ENCODE measurements around the gene PGLYRP3. TPM values are rescaled to one million over a fixed set of nuclear protein-coding genes. Genes with fewer than 3 reads are reported as not detected.

PGLYRP3 gene
- polyA plus RNA-seq (2012; ENCODE audit: insufficient read depth, insufficient read length): not detected

GRCh38 chr1:153312570-153313186, at the start of gene PGLYRP3:
Gene PGLYRP3, minus strand, starts transcription at chr1:153312952. Its CDS starts 2,287 bp downstream, at chr1:153310665.
- DNase-seq (ENCODE audit: low read depth, low spot score): no peak
- no peak within 1 kb of the TSS for H3K4me3 ChIP-seq (ENCODE audit: low read length)

GRCh38 chr1:153362187-153362775, 49.5 kb upstream of the PGLYRP3 start:
- no peak for DNase-seq (ENCODE audit: low read depth, low spot score)
- H3K4me3 ChIP-seq (ENCODE audit: low read length): no peak overlapping the region

GRCh38 chr1:153361480-153362109, 48.8 kb upstream of the PGLYRP3 start:
- DNase-seq (ENCODE audit: low read depth, low spot score): no peak
- no peak overlapping the region for H3K4me3 ChIP-seq (ENCODE audit: low read length)

- no peak overlapping the region for H3K4me3 ChIP-seq (ENCODE audit: low read length)
- DNase-seq (ENCODE audit: low read depth, low spot score): no peak
These were observed 48.1 kb upstream of the PGLYRP3 start for GRCh38 chr1:153360592-153361479.

- H3K4me3 ChIP-seq (ENCODE audit: low read length): no peak overlapping the region
- no peak for DNase-seq (ENCODE audit: low read depth, low spot score)
These were observed 47.4 kb upstream of the PGLYRP3 start for GRCh38 chr1:153360190-153360589.

- H3K4me3 ChIP-seq (ENCODE audit: low read length): no peak overlapping the region
- no peak for DNase-seq (ENCODE audit: low read depth, low spot score)
These were observed 46.5 kb upstream of the PGLYRP3 start for GRCh38 chr1:153359241-153359640.

GRCh38 chr1:153358691-153358975, 45.9 kb upstream of the PGLYRP3 start:
- no peak overlapping the region for H3K4me3 ChIP-seq (ENCODE audit: low read length)
- DNase-seq (ENCODE audit: low read depth, low spot score): no peak

GRCh38 chr1:153357853-153358690, 45.3 kb upstream of the PGLYRP3 start, which contains the start of gene S100A9:
Gene S100A9, plus strand, starts transcription at chr1:153357854. Its CDS starts 430 bp downstream, at chr1:153358284.
- H3K4me3 ChIP-seq (ENCODE audit: low read length): no peak within 1 kb of the TSS
- DNase-seq (ENCODE audit: low read depth, low spot score): no peak

GRCh38 chr1:153357076-153357852, 44.5 kb upstream of the PGLYRP3 start:
- DNase-seq (ENCODE audit: low read depth, low spot score): no peak
- no peak overlapping the region for H3K4me3 ChIP-seq (ENCODE audit: low read length)

GRCh38 chr1:153356392-153357075, 43.8 kb upstream of the PGLYRP3 start:
- DNase-seq (ENCODE audit: low read depth, low spot score): no peak
- no peak overlapping the region for H3K4me3 ChIP-seq (ENCODE audit: low read length)

- no peak overlapping the region for H3K4me3 ChIP-seq (ENCODE audit: low read length)
- peak; percentile 35 for DNase-seq (ENCODE audit: low read depth, low spot score)
These were observed 42.8 kb upstream of the PGLYRP3 start for GRCh38 chr1:153355445-153356071.

- DNase-seq (ENCODE audit: low read depth, low spot score): no peak
- H3K4me3 ChIP-seq (ENCODE audit: low read length): no peak overlapping the region
These were observed 41.9 kb upstream of the PGLYRP3 start for GRCh38 chr1:153354515-153355193.

- H3K4me3 ChIP-seq (ENCODE audit: low read length): no peak overlapping the region
- DNase-seq (ENCODE audit: low read depth, low spot score): no peak
These were observed 40.6 kb upstream of the PGLYRP3 start for GRCh38 chr1:153353226-153353947.

GRCh38 chr1:153352523-153352922, 39.8 kb upstream of the PGLYRP3 start:
- no peak overlapping the region for H3K4me3 ChIP-seq (ENCODE audit: low read length)
- peak; percentile 71 for DNase-seq (ENCODE audit: low read depth, low spot score)

- no peak overlapping the region for H3K4me3 ChIP-seq (ENCODE audit: low read length)
- no peak for DNase-seq (ENCODE audit: low read depth, low spot score)
These were observed 37.7 kb upstream of the PGLYRP3 start for GRCh38 chr1:153350321-153350957.

Data from Jurkat, Clone E6-1 (cell line).